HG03060 (cell line): Measurements from ENCODE around the gene CTNNA2.
"Not testable (repeated sequence)": the region's sequence is repeated elsewhere in the genome, so short reads cannot be mapped to it uniquely, and the experiment has no call there.

Experiments
- ATAC-seq: cut with Tn5 transposase; IDR thresholded peaks from one replicate; pipeline ENCODE4 v1.9.1; 2021; ENCODE audit warnings: low read depth, moderate number of reproducible peaks; ENCODE audit not compliant: unreplicated experiment

CTNNA2 gene

DNA sequence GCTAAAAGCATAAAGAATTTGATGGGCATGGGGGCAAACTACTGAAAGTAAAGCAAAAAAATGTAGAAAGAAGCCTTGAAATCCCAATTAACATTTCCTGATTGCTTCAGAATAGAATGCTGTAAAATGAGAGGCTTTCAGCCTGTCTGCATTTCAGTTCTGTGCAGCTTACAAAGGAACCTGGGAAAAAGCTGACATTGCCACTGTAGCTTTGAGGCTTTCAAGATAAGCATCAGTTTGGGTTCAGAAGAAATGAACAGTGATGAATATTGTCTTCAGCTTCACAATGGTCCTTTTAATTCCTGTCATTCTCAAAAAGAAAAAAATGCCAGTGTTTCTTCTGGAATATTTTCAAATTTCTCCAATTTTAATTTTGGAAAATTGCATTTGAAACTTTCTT is 549.0 kb downstream of the CTNNA2 start:
- no peak for ATAC-seq

DNA sequence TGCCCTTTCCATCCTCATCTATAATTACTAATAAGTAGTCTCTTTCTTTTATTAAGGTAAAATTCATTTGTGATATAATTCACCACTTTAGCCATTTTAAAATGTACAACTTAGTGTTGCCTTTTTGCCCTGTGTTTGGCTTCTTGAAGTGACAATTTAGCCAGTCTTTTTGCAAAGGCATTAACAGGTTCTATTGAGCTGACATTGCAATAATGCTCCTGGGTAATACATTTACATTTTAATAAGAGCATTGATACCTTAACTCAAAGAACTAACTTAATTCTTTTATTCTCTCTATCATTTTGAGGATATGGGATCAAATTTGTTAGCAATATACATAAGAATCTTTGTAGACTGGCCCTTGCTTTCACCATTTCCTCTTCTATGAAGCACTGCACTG is 549.4 kb downstream of the CTNNA2 start:
- no peak for ATAC-seq

DNA sequence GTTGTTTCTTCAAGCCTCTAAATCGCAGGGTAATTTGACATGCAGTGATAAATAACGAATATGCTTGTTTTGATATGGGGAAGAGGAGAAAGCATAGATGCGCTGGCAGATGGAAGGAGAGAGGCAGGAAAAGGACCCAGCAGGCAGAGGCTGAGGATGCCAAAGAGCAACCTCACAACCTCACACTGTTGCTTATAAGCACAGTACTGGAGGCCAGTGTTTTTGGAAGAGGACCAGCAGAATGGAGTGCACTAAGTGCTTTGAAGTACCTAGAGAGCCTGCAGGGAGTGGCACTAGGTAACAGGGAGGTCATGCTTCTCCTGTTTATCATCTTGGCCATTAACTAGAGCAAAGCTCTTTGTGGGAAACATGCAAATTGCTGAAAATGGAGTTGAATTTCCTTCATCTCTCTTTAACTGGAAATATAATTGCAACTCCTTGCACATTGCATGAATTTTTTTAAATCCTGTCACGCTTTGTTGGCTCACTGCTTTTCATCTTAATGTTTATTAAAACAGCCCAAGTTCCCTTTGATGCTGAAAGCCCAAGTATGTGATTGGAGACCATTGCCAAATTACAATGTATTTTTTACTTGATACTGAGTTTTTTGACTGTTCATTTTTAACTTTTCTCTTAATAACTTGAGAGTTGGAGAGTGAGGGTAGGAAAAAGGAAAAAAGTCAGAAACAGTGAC is 555.3 kb downstream of the CTNNA2 start:
- ATAC-seq = no peak

DNA sequence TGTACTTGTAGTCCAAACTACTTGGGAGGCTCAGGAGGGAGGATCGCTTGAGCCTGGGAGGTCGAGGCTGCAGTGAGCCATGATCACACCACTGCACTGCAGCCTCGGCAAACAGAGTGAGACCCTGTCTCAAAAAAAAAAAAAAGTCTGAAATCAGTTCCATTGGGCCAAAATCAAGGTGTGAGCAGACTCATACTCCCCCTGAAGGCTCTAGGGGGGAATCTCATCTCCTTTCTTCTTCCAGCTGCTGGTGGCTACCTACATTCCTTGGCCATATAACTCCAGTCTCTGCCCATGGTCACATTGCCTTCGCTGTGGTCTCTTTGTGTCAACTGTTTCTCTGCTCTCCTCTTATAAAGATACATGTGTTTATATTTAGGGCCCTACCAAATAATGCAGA is 557.7 kb downstream of the CTNNA2 start:
- ATAC-seq = no peak

GRCh38 chr2:80071941-80072340 is 559.1 kb downstream of the CTNNA2 start:
- ATAC-seq = no peak

DNA sequence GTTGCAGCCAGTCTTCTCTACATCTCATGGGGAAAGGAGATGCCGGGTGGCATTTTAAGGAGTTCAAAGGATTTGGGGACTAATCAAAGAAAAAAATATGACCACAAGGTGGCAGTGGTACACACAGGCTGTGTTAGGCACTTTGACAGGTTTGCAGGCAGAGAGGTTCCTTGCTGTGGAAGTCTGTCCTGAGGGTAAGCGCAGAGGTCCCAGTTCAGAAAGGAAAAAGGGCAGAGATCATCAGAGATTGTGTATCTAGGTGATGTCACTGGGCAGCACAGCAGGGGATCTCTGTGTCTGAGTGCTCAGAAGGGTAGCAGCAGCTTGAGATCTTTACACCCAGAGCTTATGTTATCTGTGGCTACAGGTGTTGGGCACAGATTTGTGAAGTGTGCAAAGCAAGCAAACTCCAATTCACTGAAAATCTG is 560.3 kb downstream of the CTNNA2 start:
- ATAC-seq = no peak

DNA sequence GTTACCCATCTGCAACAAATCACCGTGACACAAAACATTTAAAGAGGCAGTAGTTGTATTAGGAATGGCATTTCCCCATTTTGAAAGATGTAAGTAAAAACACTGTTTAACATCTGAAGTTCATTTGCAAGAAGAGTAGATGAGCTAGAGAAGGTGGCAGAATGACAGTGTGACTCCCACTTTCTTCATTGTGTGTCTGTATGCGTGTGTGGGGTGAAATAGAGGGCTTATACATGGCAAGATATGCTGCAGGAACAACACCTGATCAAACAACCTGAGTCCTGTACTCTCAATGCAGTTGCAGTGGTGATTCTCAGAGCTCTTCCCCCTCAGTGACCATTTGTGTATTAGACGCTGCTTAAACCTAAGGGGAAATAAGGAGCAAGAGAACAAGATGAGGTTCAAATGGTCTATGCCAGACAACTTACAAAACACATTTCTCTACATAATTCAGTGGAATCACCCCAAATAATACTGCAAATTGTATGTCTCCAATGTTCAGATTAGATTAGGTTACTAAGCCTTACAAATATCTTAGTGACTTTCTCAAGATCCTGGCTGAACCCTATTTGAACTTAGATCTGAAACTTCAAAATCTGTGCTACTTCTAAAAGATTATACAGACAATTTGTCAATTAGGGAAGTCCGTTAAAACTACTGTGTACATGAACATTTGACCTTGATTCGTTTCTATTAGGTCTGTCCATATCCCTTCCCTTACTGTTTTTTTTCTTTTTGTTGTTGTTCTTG is 561.6 kb downstream of the CTNNA2 start:
- no peak for ATAC-seq

- ATAC-seq = no peak
Observed at GRCh38 chr2:80075719-80076118, 562.9 kb downstream of the CTNNA2 start.

- no peak for ATAC-seq
Observed at GRCh38 chr2:80078290-80079036, 565.6 kb downstream of the CTNNA2 start.

- no peak for ATAC-seq
Observed at GRCh38 chr2:80080957-80081356, 568.1 kb downstream of the CTNNA2 start.

DNA sequence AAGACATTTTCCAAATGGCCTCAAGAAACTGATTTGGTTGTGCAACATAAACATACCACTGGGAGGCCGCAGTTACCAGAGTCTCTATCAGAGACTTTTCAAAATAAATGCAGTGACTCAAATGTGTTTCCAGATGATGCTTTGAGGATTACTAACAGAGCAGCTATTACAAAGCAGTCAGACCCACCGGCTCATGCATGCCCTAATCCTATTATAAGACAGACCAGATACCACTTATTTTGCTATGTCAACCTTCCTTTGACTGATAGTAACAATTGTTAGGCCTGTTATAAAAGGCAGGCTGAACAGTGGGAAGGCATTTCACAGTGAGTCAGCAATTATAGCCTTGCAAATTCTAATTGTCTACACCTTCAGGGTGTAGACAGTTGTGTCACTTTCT is 574.0 kb downstream of the CTNNA2 start:
- ATAC-seq = no peak

DNA sequence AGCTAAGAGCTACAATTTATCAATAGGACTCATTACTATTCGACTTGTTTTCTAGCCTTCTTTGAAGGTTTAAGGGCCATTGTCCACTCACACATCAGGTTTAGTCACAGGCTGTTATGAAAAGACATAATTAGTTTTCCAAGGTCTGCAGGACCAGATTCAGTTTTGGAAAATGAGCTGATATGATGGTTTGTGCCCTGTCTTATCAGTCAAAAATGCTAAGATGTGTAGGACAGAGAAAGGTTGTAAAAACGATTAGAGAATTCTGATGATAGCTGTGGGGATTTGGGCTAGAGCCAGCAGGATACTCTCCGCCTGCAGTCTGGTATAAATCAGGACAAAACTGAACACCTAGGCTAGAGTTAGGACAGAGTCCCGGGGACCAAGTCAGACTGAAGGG is 578.4 kb downstream of the CTNNA2 start:
- no peak for ATAC-seq

- no peak for ATAC-seq
Observed at GRCh38 chr2:80092474-80092873, 579.6 kb downstream of the CTNNA2 start.

DNA sequence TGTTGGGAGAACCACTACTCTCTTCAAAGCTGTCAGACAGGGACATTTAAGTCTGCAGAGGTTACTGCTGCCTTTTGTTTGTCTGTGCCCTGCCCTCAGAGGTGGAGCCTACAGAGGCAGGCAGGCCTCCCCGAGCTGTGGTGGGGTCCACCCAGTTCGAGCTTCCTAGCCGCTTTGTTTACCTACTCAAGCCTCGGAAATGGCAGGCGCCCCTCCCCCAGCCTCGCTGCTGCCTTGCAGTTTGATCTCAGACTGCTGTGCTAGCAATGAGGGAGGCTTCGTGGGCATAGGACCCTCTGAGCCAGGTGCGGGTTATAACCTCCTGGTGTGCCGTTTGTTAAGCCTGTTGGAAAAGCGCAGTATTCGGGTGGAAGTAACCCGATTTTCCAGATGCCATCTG is 585.7 kb downstream of the CTNNA2 start:
- not testable (repeated sequence) for ATAC-seq

DNA sequence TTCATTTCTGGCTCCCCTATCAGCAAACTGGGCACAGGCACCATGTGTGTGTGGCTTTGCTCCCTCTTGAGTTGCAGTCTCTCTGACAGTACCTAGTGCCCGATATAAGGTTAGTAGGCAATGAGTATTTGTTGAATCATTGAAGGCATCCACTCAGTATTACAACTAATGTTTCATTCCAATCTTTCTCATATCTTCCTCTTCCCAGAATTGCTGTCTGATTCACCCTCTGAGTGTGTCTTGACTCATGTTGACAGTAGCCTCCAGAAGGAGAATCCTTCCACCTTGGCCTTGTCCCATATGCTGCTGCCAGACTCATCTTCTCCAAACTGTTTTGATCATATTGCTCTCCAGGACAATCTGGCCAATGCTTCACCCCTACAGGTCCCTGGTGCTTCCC is 589.2 kb downstream of the CTNNA2 start:
- ATAC-seq = no peak

DNA sequence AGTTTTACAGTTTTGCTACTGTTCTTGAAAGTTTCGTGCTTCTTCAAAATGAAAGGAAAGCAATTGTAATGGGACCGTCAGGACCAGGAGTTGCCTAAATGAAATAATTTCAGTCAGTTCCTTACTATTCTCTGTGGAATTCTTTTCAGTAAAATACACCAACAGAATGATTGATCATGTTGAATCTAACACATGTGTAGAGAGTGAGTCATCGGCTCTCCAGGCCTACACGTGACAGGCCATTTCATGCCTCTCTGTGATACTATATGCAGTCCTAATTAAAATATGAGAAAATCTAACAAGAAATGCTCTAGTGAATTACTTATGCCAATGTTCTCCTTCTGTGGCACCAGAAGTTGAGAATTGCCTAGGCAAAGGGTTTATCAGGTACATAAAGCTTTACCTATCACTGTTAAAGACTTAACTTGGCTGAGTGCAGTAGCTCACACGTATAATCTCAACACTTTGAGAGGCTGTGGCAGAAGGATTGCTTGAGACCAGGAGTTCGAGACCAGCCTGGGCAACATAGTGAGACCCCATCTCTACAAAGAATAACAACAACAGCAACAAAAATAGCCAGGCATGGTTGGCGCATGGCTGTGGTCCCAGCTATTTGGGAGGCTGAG is 592.3 kb downstream of the CTNNA2 start:
- no peak for ATAC-seq

- no peak for ATAC-seq
Observed at GRCh38 chr2:80111185-80111584, 598.3 kb downstream of the CTNNA2 start.

GRCh38 chr2:80112790-80113189 is 599.9 kb downstream of the CTNNA2 start:
- no peak for ATAC-seq

DNA sequence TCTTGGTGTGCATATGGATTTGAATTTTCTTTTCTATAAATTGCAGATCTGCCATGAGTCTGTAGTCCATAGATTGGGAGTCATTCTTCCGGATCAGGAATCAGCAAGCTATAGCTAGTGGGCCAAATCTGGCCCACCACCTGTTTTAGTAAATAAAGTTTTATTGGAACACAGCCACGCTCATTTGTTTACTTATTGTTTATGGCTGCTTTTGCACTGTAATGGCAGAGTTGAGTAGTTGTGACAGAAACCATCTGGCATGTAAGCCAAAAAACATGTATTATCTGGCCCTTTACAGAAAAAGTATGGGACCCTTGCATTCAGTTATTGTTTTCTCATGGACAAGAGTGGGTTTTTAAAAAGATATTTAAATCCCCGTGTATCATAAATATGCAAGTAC is 600.5 kb downstream of the CTNNA2 start:
- no peak for ATAC-seq

GRCh38 chr2:80114812-80115211 is 602.0 kb downstream of the CTNNA2 start:
- ATAC-seq = no peak

- ATAC-seq = no peak
Observed at GRCh38 chr2:80117401-80117800, 604.5 kb downstream of the CTNNA2 start.
